Suprapubic skin (tissue), 3 donors: Measurements from ENCODE around the gene ATP13A5.

Experiments
- CTCF ChIP-seq, 2 donors: fragments of 200-600 bp in 1 of 2; fragments of 450-650 bp in 1 of 2; sonication (generic) in 1 of 2; IDR thresholded peaks; one replicate each; pipeline ENCODE4 v1.5.1; 2016 to 2019; ENCODE audit warnings: antibody characterized with exemption in 2 of 2, mild to moderate bottlenecking in 1 of 2, moderate library complexity in 1 of 2
- POLR2A ChIP-seq, 2 donors: fragments of 450-650 bp; IDR thresholded peaks; one replicate each; pipeline ENCODE4 v1.6.1; 2017; ENCODE audit warnings: antibody characterized with exemption in 2 of 2, mild to moderate bottlenecking in 2 of 2, moderate library complexity in 2 of 2

- TF ChIP-seq CTCF (IDR thresholded peaks at IDR 0.05) (no peak), POLR2A (IDR thresholded peaks at IDR 0.05) (no peak)
Measured at GRCh38 chr3:193389335-193389734, 10.8 kb upstream of the ATP13A5 start.
